IMR-90 (cell line): ENCODE data around the gene LBHD2. TPM values are rescaled to one million over a fixed set of nuclear protein-coding genes. Genes with fewer than 3 reads are reported as not detected.
A peak's percentile ranks its signal among the peaks of the same experiment; 100 is the strongest.

Experiments
- ATAC-seq: fragments of 200-7000 bp; cut with Tn5 transposase; 2 replicates; pipeline ENCODE4 v1.9.1; 2020; ENCODE audit warnings: low read depth, mild to moderate bottlenecking, moderate library complexity
- BruUV-seq: library from RNA; stranded (reverse); fragments of 400-500 nt; replicated peaks from 2 replicates; lab custom pipeline; 2021; lab: Mats Ljungman, UMichigan
- CTCF ChIA-PET: fragments of 300-600 bp; formaldehyde crosslinking; extraction: SDS; loops from one replicate; lab custom pipeline; 2021; ENCODE audit warnings: antibody characterized with exemption; lab: Yijun Ruan, JAX
- POLR2A ChIA-PET: fragments of 300-600 bp; sonication (Branson Sonifier 250); formaldehyde crosslinking; loops from one replicate; lab custom pipeline; 2022; ENCODE audit warnings: antibody characterized with exemption; ENCODE audit not compliant: unreplicated experiment; lab: Charles Lee
- DNase-seq: peaks from one replicate; pipeline ENCODE4 v3.0.0; 2013
- H2AFZ ChIP-seq: replicated peaks from 2 replicates; pipeline ENCODE3; 2013; ENCODE audit warnings: low read length, mild to moderate bottlenecking; ENCODE audit not compliant: poor library complexity
- H2AK5ac ChIP-seq: 2 replicates; pipeline ENCODE4 v1.6.1; 2013; ENCODE audit warnings: low read depth, low read length, inconsistent platforms
- H2AK9ac ChIP-seq: replicated peaks from 2 replicates; pipeline ENCODE3; 2013; ENCODE audit warnings: mild to moderate bottlenecking, low read depth, low read length, moderate library complexity; ENCODE audit not compliant: poor library complexity
- H2BK120ac ChIP-seq: 2 replicates; pipeline ENCODE4 v1.6.1; 2013; ENCODE audit warnings: low read depth, low read length, inconsistent platforms
- H2BK15ac ChIP-seq: 3 replicates; pipeline ENCODE4 v1.6.1; 2013; ENCODE audit warnings: low read depth, low read length, inconsistent platforms
- H2BK20ac ChIP-seq: 2 replicates; pipeline ENCODE4 v1.6.1; 2013; ENCODE audit warnings: low read depth, mild to moderate bottlenecking, inconsistent platforms, low read length, moderate library complexity
- H2BK5ac ChIP-seq: 2 replicates; pipeline ENCODE4 v1.6.1; 2013; ENCODE audit warnings: mild to moderate bottlenecking, low read depth, low read length, inconsistent platforms; ENCODE audit not compliant: poor library complexity, severe bottlenecking
- H3K14ac ChIP-seq: replicated peaks from 2 replicates; pipeline ENCODE4 v1.6.1; 2013; ENCODE audit warnings: low read depth, low read length, inconsistent platforms
- H3K18ac ChIP-seq: 2 replicates; pipeline ENCODE4 v1.6.1; 2013; ENCODE audit warnings: low read depth, low read length, control low read depth
- H3K23ac ChIP-seq: 2 replicates; pipeline ENCODE4 v1.6.1; 2013; ENCODE audit warnings: low read depth, low read length, inconsistent platforms
- H3K27ac ChIP-seq: 2 replicates; pipeline ENCODE4 v1.5.1; 2013; ENCODE audit warnings: mild to moderate bottlenecking, control low read depth, low read length; ENCODE audit not compliant: insufficient read depth
- H3K27me3 ChIP-seq: 2 replicates; pipeline ENCODE4 v1.6.1; 2013; ENCODE audit warnings: low read length; ENCODE audit not compliant: control insufficient read depth, insufficient read depth
- H3K36me3 ChIP-seq: 2 replicates; pipeline ENCODE4 v1.6.1; 2013; ENCODE audit warnings: low read length, mixed read lengths; ENCODE audit not compliant: control insufficient read depth, insufficient read depth
- H3K4ac ChIP-seq: 2 replicates; pipeline ENCODE4 v1.6.1; 2013; ENCODE audit warnings: low read depth, low read length, inconsistent platforms
- H3K4me1 ChIP-seq: 2 replicates; pipeline ENCODE4 v1.6.1; 2013; ENCODE audit warnings: low read length, mixed read lengths; ENCODE audit not compliant: control insufficient read depth, insufficient read depth
- H3K4me2 ChIP-seq: 2 replicates; pipeline ENCODE4 v1.6.1; 2013; ENCODE audit warnings: low read depth, mild to moderate bottlenecking, control low read depth, low read length, moderate library complexity
- H3K4me3 ChIP-seq: 2 replicates; pipeline ENCODE4 v1.5.1; 2013; ENCODE audit warnings: low read depth, mild to moderate bottlenecking, control low read depth, low read length, moderate library complexity; ENCODE audit not compliant: insufficient read depth
- H3K56ac ChIP-seq: 2 replicates; pipeline ENCODE4 v1.6.1; 2013; ENCODE audit warnings: low read length, inconsistent platforms; ENCODE audit not compliant: insufficient read depth; ENCODE audit errors: extremely low read depth
- H3K79me1 ChIP-seq, 2 experiments: 2 replicates each; pipeline ENCODE4 v1.6.1; 2013; ENCODE audit warnings: low read length in 2 of 2, inconsistent platforms in 1 of 2, low read depth in 1 of 2
- H3K9ac ChIP-seq: 2 replicates; pipeline ENCODE4 v1.6.1; 2013; ENCODE audit warnings: low read depth, low read length, control low read depth
- H3K9me1 ChIP-seq: 2 replicates; pipeline ENCODE4 v1.6.1; 2013; ENCODE audit warnings: low read length, inconsistent platforms; ENCODE audit not compliant: insufficient read depth
- H3K9me3 ChIP-seq: 2 replicates; pipeline ENCODE4 v1.6.1; 2013; ENCODE audit warnings: low read length; ENCODE audit not compliant: control insufficient read depth, insufficient read depth
- H4K20me1 ChIP-seq: 2 replicates; pipeline ENCODE4 v1.6.1; 2013; ENCODE audit warnings: low read length, inconsistent platforms; ENCODE audit not compliant: insufficient read depth
- H4K5ac ChIP-seq: 2 replicates; pipeline ENCODE4 v1.6.1; 2013; ENCODE audit warnings: mild to moderate bottlenecking, low read depth, low read length, control low read depth
- H4K8ac ChIP-seq, 2 experiments: 2 replicates each; pipeline ENCODE4 v1.6.1; 2013; ENCODE audit warnings: low read depth in 2 of 2, low read length in 2 of 2, control low read depth in 1 of 2, inconsistent platforms in 1 of 2
- H4K91ac ChIP-seq: 2 replicates; pipeline ENCODE4 v1.6.1; 2013; ENCODE audit warnings: low read depth, low read length, inconsistent platforms; ENCODE audit not compliant: insufficient read depth
- NFE2L2 ChIP-seq: fragments of 150-350 bp; IDR thresholded peaks from 2 replicates; pipeline ENCODE4 v1.6.1; 2016; ENCODE audit warnings: low read depth, mild to moderate bottlenecking, low read length
- WGBS, 2 experiments: methylation state at CpG; one replicate each; pipeline versions ENCODE4 v1.1.5 to v1.1.7; 2013; ENCODE audit warnings: missing lambda C conversion rate in 2 of 2; ENCODE audit not compliant: insufficient read length in 1 of 2; ENCODE audit errors: extremely low coverage in 2 of 2; 5-methylcytosine and 5-hydroxymethylcytosine counted together
- dilution Hi-C: fragments of 300-500 bp; cut with HindIII; formaldehyde crosslinking; loops from one replicate; pipeline ENCODE4 v1.14.3; 2018; ENCODE audit warnings: low sequenced_read_pairs; ENCODE audit not compliant: unreplicated experiment
- in situ Hi-C: fragments of 300-500 bp; cut with MboI; formaldehyde crosslinking; loops from 3 replicates; pipeline ENCODE4 v1.14.3; 2019; ENCODE audit warnings: low sequenced_read_pairs, inconsistent platforms, mixed read lengths
- intact Hi-C: fragments of 100-400 bp; cut with micrococcal nuclease; formaldehyde crosslinking; loops from 2 replicates; pipeline ENCODE4 v1.10.0; 2022
- polyA plus RNA-seq, 3 experiments: library from polyadenylated mRNA; depleted of rRNA; stranded (reverse); fragments of >200 nt; gene quantifications; 2 replicates each; pipeline ENCODE4 v1.2.3, GENCODE V29; 2012; ENCODE audit warnings: low replicate concordance in 1 of 3
- total RNA-seq: library from RNA; depleted of rRNA; stranded (reverse); fragments of >200 nt; gene quantifications from 2 replicates; pipeline ENCODE4 v1.2.3, GENCODE V29; 2012
- TF ChIP-seq, protein P1 (sequence below): conservative IDR thresholded peaks from 2 replicates; pipeline ENCODE4 v1.5.1; 2012; ENCODE audit warnings: mild to moderate bottlenecking, low read depth, low read length, improper control_type of control experiment

Gene LBHD2
- total and polyA plus RNA-seq, 2 of the 4 experiments (the other 2 are of a cell fraction): not detected

DNA sequence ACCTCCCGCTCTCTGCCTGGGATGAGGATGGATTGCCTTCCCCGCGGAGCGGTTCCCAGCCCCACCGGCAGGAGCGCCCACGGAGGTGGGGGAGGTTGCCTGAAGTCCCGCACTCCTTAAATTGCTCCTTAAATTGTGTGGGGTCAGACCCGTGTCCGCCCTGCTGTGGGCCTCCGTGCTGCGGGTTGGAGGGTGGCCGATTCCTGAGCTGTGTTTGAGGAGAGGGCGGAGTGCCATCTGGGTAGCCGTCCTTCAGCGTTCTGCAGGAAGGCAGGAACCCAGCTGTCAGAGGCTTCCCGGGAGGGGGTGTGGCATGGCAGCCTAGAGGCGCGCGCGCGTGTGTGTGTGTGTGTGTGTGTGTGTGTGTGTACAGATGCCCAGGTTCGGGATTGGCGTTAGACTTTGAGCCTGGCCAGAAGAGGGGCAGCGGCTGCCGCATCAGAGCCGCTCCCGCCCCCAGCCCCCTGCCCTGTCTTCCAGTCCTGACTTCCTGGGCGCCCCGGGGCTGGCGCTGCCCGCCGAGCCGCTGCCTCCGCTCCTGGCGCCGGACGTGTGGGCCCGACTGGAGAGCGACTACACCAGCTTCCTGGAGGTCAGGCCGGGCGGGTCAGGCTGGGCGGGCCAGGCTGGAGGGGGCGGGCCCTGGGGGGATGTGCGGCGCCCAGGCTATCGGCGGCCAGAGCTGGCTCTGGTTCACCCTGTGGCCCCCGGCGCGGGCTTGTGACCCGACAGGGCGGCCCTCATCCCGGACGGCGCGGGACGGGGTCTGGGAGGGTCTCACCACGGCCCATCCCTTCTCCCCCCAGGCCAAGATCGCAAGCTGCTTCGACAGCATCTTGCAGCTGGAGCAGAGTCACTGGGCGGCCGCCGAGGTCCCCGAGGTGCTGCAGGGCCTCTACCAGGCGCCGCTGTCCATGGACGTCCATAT lies 19.7 kb downstream of the LBHD2 start:
- peak overlapping the region; percentile 37 for H2AK9ac ChIP-seq
- H2AK5ac ChIP-seq: no peak overlapping the region
- WGBS, 2 experiments: 4% methylated on average over 26 of the region's 68 CpGs; no CpG with 5 or more reads in 1 of the 2 experiments
- no peak overlapping the region for H2BK120ac ChIP-seq
- H4K91ac ChIP-seq: no peak overlapping the region
- no peak overlapping the region for H3K9ac ChIP-seq
- DNase-seq (peak; percentile 35), ATAC-seq (peak; percentile 64)
- H3K4me3 ChIP-seq: no peak overlapping the region
- H2BK5ac ChIP-seq: no peak overlapping the region
- BruUV-seq: no TSS peak
- no peak overlapping the region for H4K5ac ChIP-seq
- H3K18ac ChIP-seq: no peak overlapping the region
- TF ChIP-seq NFE2L2: no peak
- TF ChIP-seq, protein P1, sequence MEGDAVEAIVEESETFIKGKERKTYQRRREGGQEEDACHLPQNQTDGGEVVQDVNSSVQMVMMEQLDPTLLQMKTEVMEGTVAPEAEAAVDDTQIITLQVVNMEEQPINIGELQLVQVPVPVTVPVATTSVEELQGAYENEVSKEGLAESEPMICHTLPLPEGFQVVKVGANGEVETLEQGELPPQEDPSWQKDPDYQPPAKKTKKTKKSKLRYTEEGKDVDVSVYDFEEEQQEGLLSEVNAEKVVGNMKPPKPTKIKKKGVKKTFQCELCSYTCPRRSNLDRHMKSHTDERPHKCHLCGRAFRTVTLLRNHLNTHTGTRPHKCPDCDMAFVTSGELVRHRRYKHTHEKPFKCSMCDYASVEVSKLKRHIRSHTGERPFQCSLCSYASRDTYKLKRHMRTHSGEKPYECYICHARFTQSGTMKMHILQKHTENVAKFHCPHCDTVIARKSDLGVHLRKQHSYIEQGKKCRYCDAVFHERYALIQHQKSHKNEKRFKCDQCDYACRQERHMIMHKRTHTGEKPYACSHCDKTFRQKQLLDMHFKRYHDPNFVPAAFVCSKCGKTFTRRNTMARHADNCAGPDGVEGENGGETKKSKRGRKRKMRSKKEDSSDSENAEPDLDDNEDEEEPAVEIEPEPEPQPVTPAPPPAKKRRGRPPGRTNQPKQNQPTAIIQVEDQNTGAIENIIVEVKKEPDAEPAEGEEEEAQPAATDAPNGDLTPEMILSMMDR: 0 out of 2 replicates have a peak, but pooled peaks have one; percentile 8
- H3K4me2 ChIP-seq: peak overlapping the region; percentile 17; the same call in 1 of the 2 replicates
- H3K27ac ChIP-seq: no peak overlapping the region
- H3K4me1 ChIP-seq: peaks cover 10% of the 10 kb centered on the region
- no peaks in the 10 kb centered on the region for H3K9me3 ChIP-seq
- H3K56ac ChIP-seq: no peak overlapping the region
- no peaks in the 10 kb centered on the region for H3K36me3 ChIP-seq
- intact Hi-C loops (no loop called here), dilution Hi-C loops (no loop called here), in situ Hi-C loops (no loop called here)
- no peak overlapping the region for H2BK20ac ChIP-seq
- peak overlapping the region; percentile 83 for H2AFZ ChIP-seq
- H4K20me1 ChIP-seq: no peaks in the 10 kb centered on the region; the same call in 1 of the 2 replicates
- H3K27me3 ChIP-seq: peaks cover 44% of the 10 kb centered on the region
- H3K23ac ChIP-seq: no peak overlapping the region
- H2BK15ac ChIP-seq: no peak overlapping the region
- no peak overlapping the region for H3K14ac ChIP-seq
- H4K8ac ChIP-seq: no peak overlapping the region
- H3K4ac ChIP-seq: no peak overlapping the region
- H3K9me1 ChIP-seq: peaks cover 7% of the 10 kb centered on the region; the same call in 1 of the 2 replicates
- POLR2A ChIA-PET: no interaction called here
- CTCF ChIA-PET: interaction anchor here (0.6 to 3.3 kb wide), 13 partner anchors 8 to 188 kb away, joined by 3 to 23 read pairs (median 7); no protein-coding TSS in a partner anchor
- H3K79me1 ChIP-seq: no peaks in the 10 kb centered on the region
